ENCODE results near the gene PPP1R9B. TPM values are rescaled to one million over a fixed set of nuclear protein-coding genes. Genes with fewer than 3 reads are reported as not detected.

Gene PPP1R9B
- total RNA-seq, 1 experiment from 2014 or later: 112 TPM

DNA sequence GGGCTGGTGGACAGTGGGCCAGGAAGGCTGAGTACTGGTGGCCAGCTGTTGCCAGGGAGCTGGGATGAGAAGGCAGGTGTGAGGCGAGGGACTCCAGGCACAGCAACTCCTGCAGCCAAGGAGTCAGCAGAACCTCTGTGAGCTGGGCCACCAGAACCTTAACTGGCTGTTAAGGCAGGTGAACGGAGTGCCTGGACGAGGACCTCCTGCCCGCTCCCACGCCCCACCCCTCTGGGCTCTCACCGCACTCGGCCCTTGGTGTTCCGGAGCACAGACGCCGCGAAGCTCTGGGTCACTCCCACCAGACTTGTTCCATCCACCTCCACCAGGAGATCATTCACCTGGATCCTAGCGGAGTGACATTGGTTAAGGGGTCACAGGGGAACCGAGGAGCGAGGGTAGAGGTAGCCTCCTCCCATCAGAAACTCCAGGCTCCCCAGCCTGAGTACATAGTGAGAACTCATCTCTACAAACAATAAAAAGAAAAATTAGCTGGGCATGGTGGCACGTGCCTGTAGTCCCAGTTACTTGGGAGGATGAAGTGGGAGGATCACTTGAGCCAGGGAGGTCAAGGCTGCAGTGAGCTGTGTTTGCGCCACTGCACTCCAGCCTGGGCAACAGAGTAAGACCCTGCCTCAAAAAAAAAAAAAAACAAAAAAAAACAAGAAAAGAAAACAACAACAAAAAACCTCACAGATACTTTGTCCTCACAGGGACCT, 9.3 kb downstream of the PPP1R9B start (continued):
- TF ChIP-seq, protein P1, sequence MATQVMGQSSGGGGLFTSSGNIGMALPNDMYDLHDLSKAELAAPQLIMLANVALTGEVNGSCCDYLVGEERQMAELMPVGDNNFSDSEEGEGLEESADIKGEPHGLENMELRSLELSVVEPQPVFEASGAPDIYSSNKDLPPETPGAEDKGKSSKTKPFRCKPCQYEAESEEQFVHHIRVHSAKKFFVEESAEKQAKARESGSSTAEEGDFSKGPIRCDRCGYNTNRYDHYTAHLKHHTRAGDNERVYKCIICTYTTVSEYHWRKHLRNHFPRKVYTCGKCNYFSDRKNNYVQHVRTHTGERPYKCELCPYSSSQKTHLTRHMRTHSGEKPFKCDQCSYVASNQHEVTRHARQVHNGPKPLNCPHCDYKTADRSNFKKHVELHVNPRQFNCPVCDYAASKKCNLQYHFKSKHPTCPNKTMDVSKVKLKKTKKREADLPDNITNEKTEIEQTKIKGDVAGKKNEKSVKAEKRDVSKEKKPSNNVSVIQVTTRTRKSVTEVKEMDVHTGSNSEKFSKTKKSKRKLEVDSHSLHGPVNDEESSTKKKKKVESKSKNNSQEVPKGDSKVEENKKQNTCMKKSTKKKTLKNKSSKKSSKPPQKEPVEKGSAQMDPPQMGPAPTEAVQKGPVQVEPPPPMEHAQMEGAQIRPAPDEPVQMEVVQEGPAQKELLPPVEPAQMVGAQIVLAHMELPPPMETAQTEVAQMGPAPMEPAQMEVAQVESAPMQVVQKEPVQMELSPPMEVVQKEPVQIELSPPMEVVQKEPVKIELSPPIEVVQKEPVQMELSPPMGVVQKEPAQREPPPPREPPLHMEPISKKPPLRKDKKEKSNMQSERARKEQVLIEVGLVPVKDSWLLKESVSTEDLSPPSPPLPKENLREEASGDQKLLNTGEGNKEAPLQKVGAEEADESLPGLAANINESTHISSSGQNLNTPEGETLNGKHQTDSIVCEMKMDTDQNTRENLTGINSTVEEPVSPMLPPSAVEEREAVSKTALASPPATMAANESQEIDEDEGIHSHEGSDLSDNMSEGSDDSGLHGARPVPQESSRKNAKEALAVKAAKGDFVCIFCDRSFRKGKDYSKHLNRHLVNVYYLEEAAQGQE (IDR thresholded peaks at IDR 0.05; ENCODE audit: low read depth): no peak
- no peak for TF ChIP-seq CEBPB (IDR thresholded peaks at IDR 0.05; ENCODE audit: low read depth)
- TF ChIP-seq JUND (IDR thresholded peaks at IDR 0.05): no peak
- no peak for TF ChIP-seq SRF (IDR thresholded peaks at IDR 0.05; ENCODE audit: low read depth)
- TF ChIP-seq ELF1 (IDR thresholded peaks at IDR 0.05; ENCODE audit: borderline replicate concordance, low read depth): no peak

DNA sequence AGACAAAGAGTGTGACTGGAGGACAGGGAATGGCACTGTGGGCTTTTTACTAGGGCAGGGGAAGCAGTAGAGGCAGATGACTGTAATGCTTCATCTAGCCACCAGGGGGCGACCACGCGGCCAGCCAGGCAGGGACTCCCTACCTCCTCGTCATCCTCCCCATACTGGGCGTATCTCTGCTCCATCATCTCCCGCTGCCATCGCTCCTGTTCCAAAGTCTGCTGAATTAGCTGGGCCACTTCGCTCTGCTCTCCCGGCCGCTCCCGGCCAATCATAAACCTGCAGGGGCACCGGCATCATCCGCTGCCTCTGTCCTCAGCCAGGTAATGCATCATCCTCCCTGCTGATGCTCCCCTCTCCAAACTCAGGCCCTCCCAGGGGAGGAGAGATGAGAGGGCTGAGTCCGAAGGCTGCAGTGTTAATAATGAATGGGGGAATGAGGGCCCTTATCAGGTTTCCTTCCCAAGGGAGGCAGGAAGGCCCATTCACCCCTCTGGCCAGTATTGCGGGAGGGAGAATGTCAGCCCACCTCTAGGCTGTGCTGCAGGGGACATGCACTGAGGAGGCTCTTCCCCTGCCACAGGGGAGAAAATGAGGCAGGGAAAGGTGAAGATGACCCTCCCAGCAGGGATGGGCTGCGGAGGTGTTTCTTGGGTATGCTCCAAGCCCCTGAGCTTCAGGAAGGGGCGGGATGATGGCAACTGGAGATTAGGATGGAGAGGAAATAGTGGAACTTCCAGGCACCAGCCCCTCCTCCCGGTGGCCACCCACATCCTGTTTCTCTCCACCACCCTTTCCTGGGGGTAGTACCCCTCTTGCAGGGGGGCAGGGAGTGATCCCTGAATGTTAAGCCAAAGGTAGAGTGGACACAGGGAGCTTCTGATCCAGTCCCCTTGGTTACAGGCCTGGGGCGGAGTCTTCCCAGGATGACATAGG, 10.3 kb downstream of the PPP1R9B start:
- no TSS peak for BruUV-seq (replicated peaks)
- CTCF ChIA-PET: interaction anchor here (0.6 to 2.2 kb wide), 9 partner anchors 10 to 46 kb away, joined by 3 to 5 read pairs (median 4); partner anchors contain the start of gene SGCA
- H2AFZ ChIP-seq (ENCODE audit: low read depth, low read length, poor library complexity, severe bottlenecking): no peak overlapping the region
- no peaks in the 10 kb centered on the region for H3K9me3 ChIP-seq (ENCODE audit: control insufficient read depth in 1 of 2, insufficient read depth in 1 of 2, low read depth in 1 of 2, low read length in 2 of 2)
- intact Hi-C loops (cut with micrococcal nuclease): loop anchor here (1.0 kb wide), 1 partner anchor 58 kb away; no protein-coding TSS in a partner anchor
- peak overlapping the region; percentile 13; the same call in 1 of the 2 replicates for H3K27ac ChIP-seq (ENCODE audit: low read depth, low read length)
- H3K4me2 ChIP-seq (ENCODE audit: low read length): no peak overlapping the region
- no peaks in the 10 kb centered on the region for H3K27me3 ChIP-seq (ENCODE audit: insufficient read depth, low read length)
- DNase-seq (ENCODE audit: low read depth, low spot score): peak; percentile 63
- ATAC-seq: peak; percentile 93
- H3K36me3 ChIP-seq (ENCODE audit: control insufficient read depth in 1 of 2, insufficient read depth in 2 of 2, low read length in 2 of 2): peaks cover 82 to 98% of the 10 kb centered on the region in 2 experiments
- peaks cover 56% of the 10 kb centered on the region for H3K79me2 ChIP-seq (ENCODE audit: insufficient read depth, low read length)
- no peaks in the 10 kb centered on the region for H3K9me2 ChIP-seq (ENCODE audit: insufficient read depth)
- H3K9ac ChIP-seq (ENCODE audit: low read length): no peak overlapping the region
- RAD21 ChIA-PET (ENCODE audit: low non-redundant PET in 1 of 2, low total read pairs in 2 of 2, uncharacterized antibody in 2 of 2, unreplicated experiment in 2 of 2): no interaction called here
- no peak overlapping the region for H3K4me3 ChIP-seq (replicated peaks in 1 of 2; ENCODE audit: low read depth in 1 of 2, low read length in 2 of 2)
- H3K4me1 ChIP-seq (ENCODE audit: control insufficient read depth in 1 of 2, insufficient read depth in 2 of 2, low read length in 2 of 2): peaks cover 0 to 9% of the 10 kb centered on the region in 2 experiments; a peak in 1 of 4 replicates
- H4K20me1 ChIP-seq (ENCODE audit: insufficient read depth): peaks cover 4% of the 10 kb centered on the region; the same call in 1 of the 2 replicates
- POLR2A ChIA-PET: interaction anchor here (1.7 kb wide), 1 partner anchor 12 kb away, joined by 4 read pairs; no protein-coding TSS in a partner anchor
- TF ChIP-seq TCF7L2 (IDR thresholded peaks at IDR 0.05; ENCODE audit: borderline replicate concordance, extremely low read depth, insufficient read depth, insufficient read length) (peak; percentile 15), SIN3A (IDR thresholded peaks at IDR 0.05; ENCODE audit: low read depth) (no peak), POLR2A (IDR thresholded peaks at IDR 0.05; ENCODE audit: borderline replicate concordance, extremely low read depth, insufficient read depth, insufficient read length) (no peak), YY1 (IDR thresholded peaks at IDR 0.05; ENCODE audit: extremely low read depth, insufficient replicate concordance, low read depth, low read length) (peak; percentile 24)
- TF ChIP-seq, protein P2, sequence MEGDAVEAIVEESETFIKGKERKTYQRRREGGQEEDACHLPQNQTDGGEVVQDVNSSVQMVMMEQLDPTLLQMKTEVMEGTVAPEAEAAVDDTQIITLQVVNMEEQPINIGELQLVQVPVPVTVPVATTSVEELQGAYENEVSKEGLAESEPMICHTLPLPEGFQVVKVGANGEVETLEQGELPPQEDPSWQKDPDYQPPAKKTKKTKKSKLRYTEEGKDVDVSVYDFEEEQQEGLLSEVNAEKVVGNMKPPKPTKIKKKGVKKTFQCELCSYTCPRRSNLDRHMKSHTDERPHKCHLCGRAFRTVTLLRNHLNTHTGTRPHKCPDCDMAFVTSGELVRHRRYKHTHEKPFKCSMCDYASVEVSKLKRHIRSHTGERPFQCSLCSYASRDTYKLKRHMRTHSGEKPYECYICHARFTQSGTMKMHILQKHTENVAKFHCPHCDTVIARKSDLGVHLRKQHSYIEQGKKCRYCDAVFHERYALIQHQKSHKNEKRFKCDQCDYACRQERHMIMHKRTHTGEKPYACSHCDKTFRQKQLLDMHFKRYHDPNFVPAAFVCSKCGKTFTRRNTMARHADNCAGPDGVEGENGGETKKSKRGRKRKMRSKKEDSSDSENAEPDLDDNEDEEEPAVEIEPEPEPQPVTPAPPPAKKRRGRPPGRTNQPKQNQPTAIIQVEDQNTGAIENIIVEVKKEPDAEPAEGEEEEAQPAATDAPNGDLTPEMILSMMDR (IDR thresholded peaks at IDR 0.05 in 2 of 3, conservative IDR thresholded peaks at IDR 0.05 in 1 of 3; ENCODE audit: borderline replicate concordance in 1 of 3, insufficient read depth in 1 of 3, low read depth in 2 of 3, low read length in 2 of 3): peak; percentile 72 to 97 (median 89)

Measured in HCT116 (cell line).